Activated naive CD8-positive, alpha-beta T cell treated with anti-CD3 and anti-CD28 coated beads, Interleukin-2, amount 50 U/mL, for 24 hours (primary cell): ENCODE data around the gene ULK4.

Experiments used
- ATAC-seq: fragments of 150-1000 bp; cut with Tn5 transposase; one replicate; pipeline ENCODE4 v1.10.0; 2021
- DNase-seq: peaks from one replicate; pipeline ENCODE4 v3.0.0; 2021
- H3K27ac Mint-ChIP-seq: one replicate; pipeline ENCODE4 v1.8.0; 2021; ENCODE audit warnings: mild to moderate bottlenecking, mixed read lengths
- H3K27me3 Mint-ChIP-seq: one replicate; pipeline ENCODE4 v1.8.0; 2021; ENCODE audit warnings: mixed read lengths
- H3K36me3 Mint-ChIP-seq: one replicate; pipeline ENCODE4 v1.8.0; 2021; ENCODE audit warnings: low read depth, mixed read lengths
- H3K4me1 Mint-ChIP-seq: one replicate; pipeline ENCODE4 v1.8.0; 2021; ENCODE audit warnings: mixed read lengths
- H3K4me3 Mint-ChIP-seq: one replicate; pipeline ENCODE4 v1.8.0; 2021; ENCODE audit warnings: mild to moderate bottlenecking, moderate library complexity, mixed read lengths
- H3K9me3 Mint-ChIP-seq: one replicate; pipeline ENCODE4 v1.8.0; 2021; ENCODE audit warnings: mixed read lengths

ULK4 gene

GRCh38 chr3:41518626-41519025 lies 443.3 kb downstream of the ULK4 start:
- ATAC-seq (no peak), DNase-seq (no peak)
- Mint-ChIP-seq H3K4me3 (no peak overlapping the region), H3K36me3 (peaks cover 3% of the 10 kb centered on the region), H3K4me1 (peaks cover 5% of the 10 kb centered on the region), H3K9me3 (peaks cover 10% of the 10 kb centered on the region), H3K27ac (no peak overlapping the region), H3K27me3 (no peaks in the 10 kb centered on the region)

DNA sequence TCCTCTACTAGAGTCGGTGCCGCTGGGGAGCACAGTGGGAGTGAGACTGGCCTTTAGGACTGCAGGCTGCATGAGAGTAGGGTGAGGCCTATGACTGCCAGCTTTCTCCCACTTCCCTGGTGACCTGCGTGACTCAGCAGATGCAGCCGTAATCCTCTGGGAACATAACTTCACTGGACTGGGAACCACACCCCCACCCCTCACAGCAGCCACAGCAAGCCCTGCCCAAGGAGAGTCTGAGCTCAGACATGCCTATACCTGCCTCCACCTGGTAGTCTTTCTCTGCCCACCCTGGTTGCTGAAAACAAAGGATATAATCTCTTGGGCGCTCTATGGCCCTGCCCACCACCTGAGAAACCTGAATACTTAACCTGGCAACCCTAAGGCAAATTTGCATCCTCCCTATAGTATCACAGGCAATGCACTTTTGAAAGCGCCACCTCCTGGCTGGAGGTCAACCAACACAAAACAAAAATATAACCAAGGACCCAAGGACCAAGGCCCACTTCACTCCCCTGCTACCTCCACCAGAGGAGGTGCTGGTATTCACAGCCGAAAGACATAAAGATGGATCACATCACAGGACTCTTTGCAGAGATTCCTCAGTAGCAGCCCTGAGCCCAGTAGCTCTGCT lies 453.7 kb downstream of the ULK4 start:
- Mint-ChIP-seq H3K36me3 (peaks cover 11% of the 10 kb centered on the region), H3K4me3 (no peak overlapping the region), H3K27ac (no peak overlapping the region), H3K4me1 (peaks cover 7% of the 10 kb centered on the region), H3K9me3 (peaks cover 33% of the 10 kb centered on the region), H3K27me3 (no peaks in the 10 kb centered on the region)
- ATAC-seq = no peak
- no peak for DNase-seq

- peaks cover 7% of the 10 kb centered on the region for H3K4me1 Mint-ChIP-seq
- H3K9me3 Mint-ChIP-seq = peaks cover 30% of the 10 kb centered on the region
- H3K4me3 Mint-ChIP-seq = no peak overlapping the region
- ATAC-seq = no peak
- H3K27ac Mint-ChIP-seq = no peak overlapping the region
- no peak for DNase-seq
- H3K36me3 Mint-ChIP-seq = peaks cover 9% of the 10 kb centered on the region
- no peaks in the 10 kb centered on the region for H3K27me3 Mint-ChIP-seq
These were observed 454.4 kb downstream of the ULK4 start for GRCh38 chr3:41507336-41508062.

DNA sequence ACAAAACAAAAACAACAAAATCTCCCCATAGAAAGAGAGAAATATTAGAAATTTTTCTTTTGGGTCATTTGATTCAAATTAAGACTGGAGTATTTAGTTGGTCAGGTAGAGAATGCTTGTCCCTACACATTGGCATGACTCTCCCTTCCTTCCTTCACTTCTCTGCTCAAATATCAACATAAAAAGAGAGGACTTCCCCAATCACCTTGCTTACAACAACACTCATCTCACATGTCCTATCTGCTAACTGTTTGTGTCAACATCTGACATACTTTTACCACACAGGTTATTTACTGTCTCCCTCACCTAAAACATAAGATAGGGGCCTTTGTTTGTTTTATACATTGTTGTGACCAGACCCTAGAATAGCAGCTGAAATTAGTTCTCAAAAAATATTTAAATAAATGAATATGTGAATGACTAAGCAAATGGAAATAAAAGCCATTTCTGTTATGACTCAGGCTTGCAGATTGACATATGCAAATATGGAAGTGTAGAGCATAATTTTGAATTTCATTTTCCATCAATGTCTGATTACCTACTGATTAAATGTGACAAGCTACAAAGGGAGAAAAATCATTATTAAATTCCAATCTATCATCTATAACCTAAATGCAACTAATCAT lies 457.8 kb downstream of the ULK4 start:
- no peak overlapping the region for H3K27ac Mint-ChIP-seq
- H3K36me3 Mint-ChIP-seq = peaks cover 7% of the 10 kb centered on the region
- peaks cover 7% of the 10 kb centered on the region for H3K4me1 Mint-ChIP-seq
- peaks cover 13% of the 10 kb centered on the region for H3K9me3 Mint-ChIP-seq
- no peak for ATAC-seq
- no peaks in the 10 kb centered on the region for H3K27me3 Mint-ChIP-seq
- H3K4me3 Mint-ChIP-seq = no peak overlapping the region
- no peak for DNase-seq

DNA sequence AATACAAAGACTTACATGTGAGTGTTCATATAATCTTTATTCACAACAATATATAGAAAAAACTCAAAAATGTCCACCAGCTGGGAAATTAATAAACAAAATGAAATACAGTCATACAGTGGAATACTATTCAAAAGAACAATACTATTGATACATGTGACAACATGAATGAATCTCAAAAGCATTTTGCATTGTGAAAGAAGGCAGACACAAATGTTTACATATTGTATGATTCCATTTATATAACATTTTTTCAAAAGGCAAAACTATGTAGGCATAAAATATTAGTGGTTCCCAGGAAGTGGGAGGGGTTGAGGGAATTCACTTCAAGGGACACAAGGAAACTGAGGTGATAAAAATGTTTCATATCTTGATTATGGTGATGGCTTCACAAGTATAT lies 459.4 kb downstream of the ULK4 start:
- ATAC-seq (no peak), DNase-seq (no peak)
- no peaks in the 10 kb centered on the region for H3K27me3 Mint-ChIP-seq
- no peak overlapping the region for H3K27ac Mint-ChIP-seq
- no peak overlapping the region for H3K4me3 Mint-ChIP-seq
- H3K36me3 Mint-ChIP-seq = no peaks in the 10 kb centered on the region
- H3K9me3 Mint-ChIP-seq = peaks cover 4% of the 10 kb centered on the region
- H3K4me1 Mint-ChIP-seq = peaks cover 7% of the 10 kb centered on the region

- Mint-ChIP-seq H3K27me3 (no peaks in the 10 kb centered on the region), H3K36me3 (no peaks in the 10 kb centered on the region), H3K4me1 (peaks cover 7% of the 10 kb centered on the region), H3K9me3 (peaks cover 4% of the 10 kb centered on the region), H3K4me3 (no peak overlapping the region), H3K27ac (no peak overlapping the region)
- ATAC-seq (no peak), DNase-seq (no peak)
These were observed 459.9 kb downstream of the ULK4 start for GRCh38 chr3:41502023-41502422.

DNA sequence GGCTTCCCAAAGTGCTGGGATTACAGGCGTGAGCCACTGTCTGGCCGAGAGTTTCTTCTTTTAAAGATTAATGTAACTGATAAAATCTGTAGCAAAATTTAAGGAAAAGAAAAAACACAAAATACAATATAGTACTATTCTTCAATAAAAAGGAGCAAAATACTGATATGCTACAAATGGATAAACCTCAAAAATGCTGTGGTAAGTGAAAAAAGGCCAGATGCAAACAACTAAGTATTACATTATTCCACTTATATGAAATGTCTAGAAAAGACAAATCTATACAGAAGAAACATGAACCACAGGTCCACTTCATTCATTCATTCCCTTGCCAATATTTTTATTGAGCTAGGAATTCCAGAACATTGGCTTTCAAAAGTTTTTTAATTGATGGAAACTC lies 463.1 kb downstream of the ULK4 start:
- Mint-ChIP-seq H3K27me3 (no peaks in the 10 kb centered on the region), H3K9me3 (peaks cover 4% of the 10 kb centered on the region), H3K36me3 (no peaks in the 10 kb centered on the region), H3K27ac (no peak overlapping the region), H3K4me3 (no peak overlapping the region), H3K4me1 (peaks cover 1% of the 10 kb centered on the region)
- DNase-seq (no peak), ATAC-seq (no peak)

DNA sequence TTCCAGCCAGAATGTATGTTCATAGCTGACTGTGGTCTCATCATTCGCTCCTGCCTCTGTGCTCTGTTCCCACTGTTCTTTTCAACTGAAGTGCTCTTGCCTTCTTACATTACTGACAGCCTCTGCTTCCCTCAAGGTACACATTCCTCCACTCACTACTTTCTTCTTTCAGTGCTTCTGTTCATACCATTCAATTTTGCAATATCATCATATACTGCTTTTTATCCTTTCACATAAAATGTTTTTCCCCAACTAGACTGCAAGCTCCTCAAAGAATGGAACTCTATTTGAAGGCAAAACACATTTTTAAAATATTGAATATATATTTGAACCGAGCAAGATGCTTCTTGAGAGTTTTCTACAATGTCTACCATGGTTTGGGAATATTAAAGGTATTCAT lies 471.5 kb downstream of the ULK4 start:
- no peaks in the 10 kb centered on the region for H3K27me3 Mint-ChIP-seq
- no peak overlapping the region for H3K27ac Mint-ChIP-seq
- H3K36me3 Mint-ChIP-seq = no peaks in the 10 kb centered on the region
- DNase-seq (no peak), ATAC-seq (no peak)
- peaks cover 1% of the 10 kb centered on the region for H3K9me3 Mint-ChIP-seq
- no peaks in the 10 kb centered on the region for H3K4me1 Mint-ChIP-seq
- no peak overlapping the region for H3K4me3 Mint-ChIP-seq

- Mint-ChIP-seq H3K27me3 (no peaks in the 10 kb centered on the region), H3K4me3 (no peak overlapping the region), H3K4me1 (no peaks in the 10 kb centered on the region), H3K27ac (no peak overlapping the region), H3K36me3 (no peaks in the 10 kb centered on the region), H3K9me3 (peaks cover 6% of the 10 kb centered on the region)
- no peak for DNase-seq
- no peak for ATAC-seq
These were observed 472.7 kb downstream of the ULK4 start for GRCh38 chr3:41489231-41489630.

- no peak for DNase-seq
- ATAC-seq = peak; percentile 24
- no peaks in the 10 kb centered on the region for H3K4me1 Mint-ChIP-seq
- H3K4me3 Mint-ChIP-seq = no peak overlapping the region
- no peaks in the 10 kb centered on the region for H3K27me3 Mint-ChIP-seq
- H3K36me3 Mint-ChIP-seq = no peaks in the 10 kb centered on the region
- H3K9me3 Mint-ChIP-seq = peaks cover 6% of the 10 kb centered on the region
- no peak overlapping the region for H3K27ac Mint-ChIP-seq
These were observed 473.4 kb downstream of the ULK4 start for GRCh38 chr3:41488501-41488900.

DNA sequence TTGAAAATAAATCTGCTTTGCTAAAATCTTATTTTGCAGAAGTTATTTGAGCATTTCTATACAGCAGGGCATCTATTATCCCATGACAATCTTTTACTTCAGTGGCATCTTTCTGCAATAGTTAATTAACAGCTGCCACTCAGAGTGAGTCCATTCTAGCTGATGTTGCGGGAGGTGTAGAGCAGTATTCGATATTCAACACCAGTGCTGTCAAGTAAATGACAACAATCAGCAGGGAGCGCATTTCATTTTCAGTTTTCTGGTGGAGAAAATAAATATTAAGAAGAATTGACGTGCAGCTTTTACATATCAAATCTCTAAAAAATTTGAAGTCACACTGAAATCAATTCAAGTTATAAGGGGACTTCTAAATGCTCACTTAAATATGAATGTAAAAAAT lies 476.4 kb downstream of the ULK4 start:
- H3K9me3 Mint-ChIP-seq = peaks cover 8% of the 10 kb centered on the region

DNA sequence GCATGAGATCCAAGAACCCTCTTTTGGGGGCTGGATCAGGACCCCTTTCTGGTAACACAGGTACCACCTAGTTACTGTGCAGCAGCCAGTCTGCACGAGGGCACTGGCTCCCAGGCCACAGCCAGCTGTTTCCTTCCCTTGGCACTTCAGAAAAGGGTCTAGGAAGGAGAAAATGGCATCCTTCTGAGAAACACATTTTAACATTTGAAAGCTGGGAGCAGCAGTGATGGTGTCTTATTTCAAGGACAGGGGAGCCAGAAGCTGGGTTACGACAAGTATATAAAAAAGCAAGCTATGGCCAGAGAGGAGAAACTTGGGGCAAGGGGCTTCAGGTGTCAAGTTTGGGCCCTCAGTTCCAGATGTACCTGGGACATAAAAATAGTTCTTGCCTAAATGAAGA lies 479.8 kb downstream of the ULK4 start:
- DNase-seq (no peak), ATAC-seq (no peak)
- no peaks in the 10 kb centered on the region for H3K4me1 Mint-ChIP-seq
- peaks cover 11% of the 10 kb centered on the region for H3K9me3 Mint-ChIP-seq
- H3K36me3 Mint-ChIP-seq = no peaks in the 10 kb centered on the region
- no peak overlapping the region for H3K27ac Mint-ChIP-seq
- H3K4me3 Mint-ChIP-seq = no peak overlapping the region
- no peaks in the 10 kb centered on the region for H3K27me3 Mint-ChIP-seq

More for the DNA sequence above, 476.4 kb downstream of the ULK4 start:
- no peaks in the 10 kb centered on the region for H3K27me3 Mint-ChIP-seq
- no peaks in the 10 kb centered on the region for H3K36me3 Mint-ChIP-seq
- ATAC-seq = no peak
- no peaks in the 10 kb centered on the region for H3K4me1 Mint-ChIP-seq
- DNase-seq = no peak
- H3K4me3 Mint-ChIP-seq = no peak overlapping the region
- H3K27ac Mint-ChIP-seq = no peak overlapping the region

DNA sequence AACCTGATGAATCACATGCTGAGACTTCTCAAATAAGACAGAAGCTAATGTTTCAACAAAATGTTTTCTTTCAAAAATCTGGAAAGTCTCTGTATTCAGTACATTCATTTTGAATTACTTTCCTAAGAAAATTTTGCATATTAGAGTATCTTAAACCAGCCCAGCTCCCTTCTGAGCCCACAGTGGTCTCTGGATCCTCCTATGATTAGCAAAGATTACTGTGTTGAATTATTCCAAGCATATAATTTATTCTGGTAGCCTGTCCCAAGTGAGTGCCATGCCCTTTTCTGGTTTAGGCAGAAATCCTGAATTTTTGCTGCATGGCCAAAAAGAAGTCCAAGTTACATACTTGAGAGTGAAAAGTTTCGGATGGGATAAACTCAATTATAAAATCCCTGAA lies 483.6 kb downstream of the ULK4 start:
- DNase-seq (no peak), ATAC-seq (no peak)
- no peaks in the 10 kb centered on the region for H3K27me3 Mint-ChIP-seq
- H3K9me3 Mint-ChIP-seq = peaks cover 18% of the 10 kb centered on the region
- H3K4me1 Mint-ChIP-seq = no peaks in the 10 kb centered on the region
- H3K4me3 Mint-ChIP-seq = no peak overlapping the region
- H3K36me3 Mint-ChIP-seq = peaks cover 8% of the 10 kb centered on the region
- H3K27ac Mint-ChIP-seq = no peak overlapping the region

DNA sequence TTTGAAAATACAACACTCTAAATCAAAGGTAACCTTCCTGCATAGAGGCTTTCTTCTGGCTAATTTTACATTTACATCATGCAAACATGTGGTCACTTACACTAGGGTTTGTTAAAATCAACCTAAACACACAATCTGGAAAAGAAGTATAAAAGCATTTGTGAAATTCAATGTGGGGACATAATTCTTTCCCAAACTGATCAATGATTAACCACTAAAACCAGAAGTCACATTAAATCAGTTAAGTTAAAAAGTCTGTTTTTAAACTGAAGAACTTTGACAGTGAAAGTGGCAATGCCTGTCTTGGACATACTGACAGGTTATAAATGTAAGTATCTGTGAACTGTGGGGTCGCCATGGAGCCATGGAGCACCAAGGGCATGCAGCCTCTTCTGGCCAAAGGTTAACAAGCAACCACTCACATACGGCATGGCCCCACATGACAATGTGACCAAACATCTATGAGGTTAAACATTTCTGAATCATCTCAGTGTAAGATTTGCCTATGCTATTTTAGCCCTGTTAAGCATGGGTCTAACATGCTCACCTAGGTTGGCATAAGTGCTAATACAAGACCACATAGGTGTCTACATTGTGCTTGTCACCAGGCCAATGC lies 484.4 kb downstream of the ULK4 start:
- ATAC-seq = no peak
- no peaks in the 10 kb centered on the region for H3K4me1 Mint-ChIP-seq
- no peaks in the 10 kb centered on the region for H3K27me3 Mint-ChIP-seq
- DNase-seq = no peak
- no peak overlapping the region for H3K4me3 Mint-ChIP-seq
- no peak overlapping the region for H3K27ac Mint-ChIP-seq
- peaks cover 23% of the 10 kb centered on the region for H3K9me3 Mint-ChIP-seq
- peaks cover 12% of the 10 kb centered on the region for H3K36me3 Mint-ChIP-seq

DNA sequence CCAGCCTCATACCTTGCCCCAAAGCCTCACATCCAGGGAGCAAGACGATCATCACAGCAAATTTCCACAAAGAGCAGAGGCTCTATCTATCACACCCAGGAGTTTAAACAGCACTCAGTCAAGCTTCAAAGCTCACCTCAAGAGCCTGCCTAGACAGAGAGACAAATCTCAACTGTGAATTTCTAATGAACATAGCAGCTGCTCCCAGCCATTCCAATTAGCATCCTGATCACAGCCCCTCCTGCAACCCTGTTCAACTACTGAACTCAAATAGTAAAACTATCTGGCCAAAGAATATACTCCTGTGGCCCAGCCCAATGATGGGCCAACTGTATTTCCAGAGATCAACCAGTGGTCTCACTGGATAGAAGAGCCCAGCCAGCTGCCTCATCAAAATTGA lies 492.8 kb downstream of the ULK4 start:
- Mint-ChIP-seq H3K4me3 (no peak overlapping the region), H3K27me3 (no peaks in the 10 kb centered on the region), H3K9me3 (peaks cover 44% of the 10 kb centered on the region), H3K4me1 (no peaks in the 10 kb centered on the region), H3K27ac (no peak overlapping the region), H3K36me3 (peaks cover 27% of the 10 kb centered on the region)
- DNase-seq = no peak
- no peak for ATAC-seq
